ENCODE results near the gene SLC28A1. TPM values are rescaled to one million over a fixed set of nuclear protein-coding genes. Genes with fewer than 3 reads are reported as not detected.

Gene SLC28A1
- total RNA-seq, 4 donors from 2014 or later = 0.21 to 0.43 TPM; not detected in 2

DNA sequence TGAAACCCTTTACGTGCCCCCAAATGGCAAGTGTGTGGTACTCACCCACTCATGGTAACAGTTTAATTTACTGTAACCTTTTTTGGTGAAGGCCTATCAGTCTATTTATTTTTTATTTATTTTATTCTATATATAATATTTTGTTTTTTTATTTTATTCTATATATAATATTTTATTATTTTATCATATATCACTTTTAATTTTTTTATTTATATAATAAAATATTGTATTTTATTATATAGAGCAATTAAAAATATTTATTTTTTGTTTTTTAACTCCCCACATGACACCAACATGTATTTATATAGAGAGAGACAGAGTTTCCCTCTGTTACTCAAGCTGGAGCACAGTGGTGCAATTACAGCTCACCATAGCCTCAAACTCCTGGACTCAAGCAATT, 41.4 kb downstream of the SLC28A1 start:
- no peak overlapping the region for H3K4me3 ChIP-seq
- no peak overlapping the region for H3K27ac ChIP-seq
- H3K27me3 ChIP-seq = no peaks in the 10 kb centered on the region
- TF ChIP-seq, protein P1, sequence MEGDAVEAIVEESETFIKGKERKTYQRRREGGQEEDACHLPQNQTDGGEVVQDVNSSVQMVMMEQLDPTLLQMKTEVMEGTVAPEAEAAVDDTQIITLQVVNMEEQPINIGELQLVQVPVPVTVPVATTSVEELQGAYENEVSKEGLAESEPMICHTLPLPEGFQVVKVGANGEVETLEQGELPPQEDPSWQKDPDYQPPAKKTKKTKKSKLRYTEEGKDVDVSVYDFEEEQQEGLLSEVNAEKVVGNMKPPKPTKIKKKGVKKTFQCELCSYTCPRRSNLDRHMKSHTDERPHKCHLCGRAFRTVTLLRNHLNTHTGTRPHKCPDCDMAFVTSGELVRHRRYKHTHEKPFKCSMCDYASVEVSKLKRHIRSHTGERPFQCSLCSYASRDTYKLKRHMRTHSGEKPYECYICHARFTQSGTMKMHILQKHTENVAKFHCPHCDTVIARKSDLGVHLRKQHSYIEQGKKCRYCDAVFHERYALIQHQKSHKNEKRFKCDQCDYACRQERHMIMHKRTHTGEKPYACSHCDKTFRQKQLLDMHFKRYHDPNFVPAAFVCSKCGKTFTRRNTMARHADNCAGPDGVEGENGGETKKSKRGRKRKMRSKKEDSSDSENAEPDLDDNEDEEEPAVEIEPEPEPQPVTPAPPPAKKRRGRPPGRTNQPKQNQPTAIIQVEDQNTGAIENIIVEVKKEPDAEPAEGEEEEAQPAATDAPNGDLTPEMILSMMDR (IDR thresholded peaks at IDR 0.05) = no peak
- TF ChIP-seq POLR2A (IDR thresholded peaks at IDR 0.05) = no peak
- no peaks in the 10 kb centered on the region for H3K36me3 ChIP-seq
- no peaks in the 10 kb centered on the region for H3K9me3 ChIP-seq
- intact Hi-C loops (cut with DNase I; ENCODE audit: low total_unique reads) = loop anchor here (5.0 to 10.0 kb wide), 2 partner anchors 271 to 329 kb away; partner anchors contain the start of genes NMB and WDR73
- no peak for DNase-seq
- H3K4me1 ChIP-seq = peaks cover 0 to 4% of the 10 kb centered on the region in 2 donors

DNA sequence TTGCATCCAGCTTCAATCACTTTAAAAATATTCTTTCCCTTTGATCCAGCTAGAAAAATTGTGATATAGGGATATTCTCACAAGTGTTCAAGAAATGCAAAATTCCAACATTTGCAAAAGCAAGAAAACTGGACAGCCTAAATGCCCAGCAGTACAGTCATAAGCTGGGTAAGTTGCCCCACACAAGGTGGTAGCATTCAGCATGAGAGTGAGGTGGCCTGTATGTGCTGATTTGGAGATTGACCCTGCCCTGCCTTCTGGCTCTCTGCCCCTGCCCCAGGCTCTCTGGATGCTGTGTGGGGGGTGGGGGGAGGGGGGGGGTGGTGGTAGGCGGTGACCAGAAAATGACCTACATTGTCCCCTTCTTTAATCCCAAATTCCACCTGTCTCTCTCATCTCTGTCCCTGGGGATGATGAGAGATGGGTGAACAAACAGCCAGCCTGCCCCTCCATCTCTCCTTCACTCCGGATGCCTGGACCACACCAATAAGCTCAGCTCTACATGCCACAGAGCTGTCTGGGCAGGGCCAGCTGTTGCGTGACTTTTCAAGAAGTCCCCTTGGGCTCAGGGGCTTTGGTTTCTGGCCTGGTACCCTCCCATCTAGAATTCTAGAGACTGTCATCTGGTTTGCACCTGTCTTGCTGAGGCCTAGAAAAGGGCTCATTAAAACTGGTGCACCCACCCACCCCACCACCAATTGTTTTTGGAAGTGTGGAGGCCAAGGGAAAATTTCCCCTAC, 42.2 kb downstream of the SLC28A1 start:
- no peaks in the 10 kb centered on the region for H3K27me3 ChIP-seq
- no peaks in the 10 kb centered on the region for H3K9me3 ChIP-seq
- peaks cover 0 to 4% of the 10 kb centered on the region in 2 donors for H3K4me1 ChIP-seq
- intact Hi-C loops (cut with DNase I; ENCODE audit: low total_unique reads) = loop anchor here (5.0 to 10.0 kb wide), 2 partner anchors 272 to 329 kb away; partner anchors contain the start of genes NMB and WDR73
- peak overlapping the region; percentile 81 for H3K27ac ChIP-seq
- DNase-seq = no peak
- no peaks in the 10 kb centered on the region for H3K36me3 ChIP-seq
- TF ChIP-seq POLR2A (IDR thresholded peaks at IDR 0.05) = no peak
- TF ChIP-seq, protein P1 (IDR thresholded peaks at IDR 0.05) = no peak
- H3K4me3 ChIP-seq = no peak overlapping the region

DNA sequence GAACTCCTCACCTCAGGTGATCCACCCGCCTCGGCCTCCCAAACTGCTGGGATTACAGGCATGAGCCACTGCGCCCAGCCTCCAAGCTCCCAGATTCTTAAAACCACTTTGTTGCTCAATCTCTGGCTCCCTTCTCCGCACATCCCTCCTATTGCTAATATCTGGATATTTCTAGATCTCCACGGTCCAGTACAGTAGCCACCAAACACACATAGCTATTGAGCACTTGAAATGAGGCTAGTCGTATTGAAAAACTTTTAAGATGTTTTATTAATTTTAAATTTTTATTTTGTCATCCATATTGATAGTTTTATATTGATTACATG, 44.3 kb downstream of the SLC28A1 start:
- H3K4me3 ChIP-seq = no peak overlapping the region
- no peaks in the 10 kb centered on the region for H3K36me3 ChIP-seq
- no peaks in the 10 kb centered on the region for H3K27me3 ChIP-seq
- DNase-seq = no peak
- H3K27ac ChIP-seq = no peak overlapping the region
- H3K4me1 ChIP-seq = peaks cover 0 to 4% of the 10 kb centered on the region in 2 donors
- TF ChIP-seq, protein P1 (IDR thresholded peaks at IDR 0.05) = no peak
- no peak for TF ChIP-seq POLR2A (IDR thresholded peaks at IDR 0.05)
- no peaks in the 10 kb centered on the region for H3K9me3 ChIP-seq
- intact Hi-C loops (cut with DNase I; ENCODE audit: low total_unique reads) = loop anchor here (5.0 to 10.0 kb wide), 2 partner anchors 274 to 332 kb away; partner anchors contain the start of genes NMB and WDR73

DNA sequence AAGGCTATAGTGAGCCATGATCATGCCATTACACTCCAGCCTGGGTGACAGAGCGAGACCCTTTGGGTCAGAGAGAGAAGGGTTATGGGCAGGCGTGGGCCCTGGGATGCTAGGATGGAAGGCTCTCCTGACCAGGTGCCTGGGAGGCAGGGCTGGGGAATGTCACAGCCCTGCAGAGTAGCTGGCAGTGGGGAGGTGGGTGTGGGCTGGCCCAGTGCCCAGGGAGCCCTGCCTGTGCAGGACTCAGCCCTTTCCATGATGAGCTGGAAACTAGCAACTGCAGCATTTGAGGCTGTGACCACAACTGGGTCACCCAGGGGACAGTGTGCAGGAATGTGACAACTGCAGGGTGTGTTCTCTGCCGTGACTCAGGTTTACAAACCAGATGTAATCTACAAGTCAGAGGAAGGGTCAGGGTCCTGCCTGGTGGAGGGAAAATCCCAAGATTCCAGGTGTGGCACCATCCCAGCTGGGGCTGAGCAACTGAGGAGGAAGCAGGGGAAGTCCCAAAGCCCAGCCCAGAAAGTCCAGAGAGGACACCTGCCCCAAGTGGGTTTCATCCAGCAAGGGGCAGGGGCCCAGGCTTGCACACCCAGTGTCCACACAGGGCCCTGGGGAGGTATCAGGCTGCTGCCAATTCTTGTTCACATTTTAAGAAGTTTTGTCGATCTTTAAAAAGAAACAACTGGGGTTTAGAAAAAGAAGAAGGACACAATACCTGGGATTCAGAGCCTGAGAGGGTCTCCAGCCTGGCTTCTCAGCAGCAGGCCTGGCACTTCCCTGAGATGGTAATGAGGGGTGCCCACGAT, 45.5 kb downstream of the SLC28A1 start:
- Histone ChIP-seq H3K4me3 (no peak overlapping the region), H3K27ac (no peak overlapping the region), H3K4me1 (no peaks in the 10 kb centered on the region), H3K36me3 (no peaks in the 10 kb centered on the region), H3K27me3 (no peaks in the 10 kb centered on the region), H3K9me3 (no peaks in the 10 kb centered on the region)
- no peak for DNase-seq
- TF ChIP-seq, protein P1 (IDR thresholded peaks at IDR 0.05) = no peak
- TF ChIP-seq POLR2A (IDR thresholded peaks at IDR 0.05) = no peak
- intact Hi-C loops (cut with DNase I; ENCODE audit: low total_unique reads) = loop anchor here (5.0 to 10.0 kb wide), 2 partner anchors 275 to 333 kb away; partner anchors contain the start of genes NMB and WDR73
